Measurements from ENCODE around the gene FOXN1. TPM values are rescaled to one million over a fixed set of nuclear protein-coding genes. Genes with fewer than 3 reads are reported as not detected.

FOXN1 gene
- polyA plus RNA-seq, 1 of the 3 experiments (the other 2 are of a cell fraction), result not detected

- DNase-seq, result no peak
- no peaks in the 10 kb centered on the region for H3K9me2 ChIP-seq
- no peak overlapping the region for H2AFZ ChIP-seq (ENCODE audit: low read depth)
- H3K9ac ChIP-seq, result no peak overlapping the region
- H3K27me3 ChIP-seq (ENCODE audit: insufficient read depth), result no peaks in the 10 kb centered on the region
- H3F3A ChIP-seq (replicated peaks; ENCODE audit: insufficient read depth), result no peaks in the 10 kb centered on the region
- H4K20me1 ChIP-seq (ENCODE audit: insufficient read depth), result no peaks in the 10 kb centered on the region
- no peak overlapping the region for H3K27ac ChIP-seq (ENCODE audit: low read depth in 2 of 2, low read length in 1 of 2)
- peaks cover 45 to 49% of the 10 kb centered on the region in 2 experiments for H3K36me3 ChIP-seq (replicated peaks in 1 of 2; ENCODE audit: control insufficient read depth in 1 of 2, insufficient read depth in 2 of 2, low read length in 1 of 2)
- peaks cover 4% of the 10 kb centered on the region; the same call in 1 of the 2 replicates for H3K79me2 ChIP-seq (ENCODE audit: insufficient read depth)
- no peak overlapping the region for H3K4me3 ChIP-seq (ENCODE audit: low read depth in 2 of 2, low read length in 1 of 2)
- no peaks in the 10 kb centered on the region for H3K9me3 ChIP-seq
- POLR2A ChIA-PET, result no interaction called here
- TF ChIP-seq RXRA (IDR thresholded peaks at IDR 0.05; ENCODE audit: borderline replicate concordance, low read depth), result no peak
- TF ChIP-seq TCF12 (IDR thresholded peaks at IDR 0.05), result no peak
- TF ChIP-seq MEF2A (IDR thresholded peaks at IDR 0.05; ENCODE audit: borderline replicate concordance, low read depth), result no peak
- TF ChIP-seq MAX (IDR thresholded peaks at IDR 0.05; ENCODE audit: low read depth), result no peak
- no peak for TF ChIP-seq NRF1 (IDR thresholded peaks at IDR 0.05; ENCODE audit: low read depth, low read length)
- TF ChIP-seq, protein P1, sequence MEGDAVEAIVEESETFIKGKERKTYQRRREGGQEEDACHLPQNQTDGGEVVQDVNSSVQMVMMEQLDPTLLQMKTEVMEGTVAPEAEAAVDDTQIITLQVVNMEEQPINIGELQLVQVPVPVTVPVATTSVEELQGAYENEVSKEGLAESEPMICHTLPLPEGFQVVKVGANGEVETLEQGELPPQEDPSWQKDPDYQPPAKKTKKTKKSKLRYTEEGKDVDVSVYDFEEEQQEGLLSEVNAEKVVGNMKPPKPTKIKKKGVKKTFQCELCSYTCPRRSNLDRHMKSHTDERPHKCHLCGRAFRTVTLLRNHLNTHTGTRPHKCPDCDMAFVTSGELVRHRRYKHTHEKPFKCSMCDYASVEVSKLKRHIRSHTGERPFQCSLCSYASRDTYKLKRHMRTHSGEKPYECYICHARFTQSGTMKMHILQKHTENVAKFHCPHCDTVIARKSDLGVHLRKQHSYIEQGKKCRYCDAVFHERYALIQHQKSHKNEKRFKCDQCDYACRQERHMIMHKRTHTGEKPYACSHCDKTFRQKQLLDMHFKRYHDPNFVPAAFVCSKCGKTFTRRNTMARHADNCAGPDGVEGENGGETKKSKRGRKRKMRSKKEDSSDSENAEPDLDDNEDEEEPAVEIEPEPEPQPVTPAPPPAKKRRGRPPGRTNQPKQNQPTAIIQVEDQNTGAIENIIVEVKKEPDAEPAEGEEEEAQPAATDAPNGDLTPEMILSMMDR (IDR thresholded peaks at IDR 0.05), result no peak
- no peak for TF ChIP-seq FOXJ3 (CRISPR knock-in tag; IDR thresholded peaks at IDR 0.05)
- TF ChIP-seq GABPA (IDR thresholded peaks at IDR 0.05; ENCODE audit: low read depth), result no peak
- TF ChIP-seq, protein P2, sequence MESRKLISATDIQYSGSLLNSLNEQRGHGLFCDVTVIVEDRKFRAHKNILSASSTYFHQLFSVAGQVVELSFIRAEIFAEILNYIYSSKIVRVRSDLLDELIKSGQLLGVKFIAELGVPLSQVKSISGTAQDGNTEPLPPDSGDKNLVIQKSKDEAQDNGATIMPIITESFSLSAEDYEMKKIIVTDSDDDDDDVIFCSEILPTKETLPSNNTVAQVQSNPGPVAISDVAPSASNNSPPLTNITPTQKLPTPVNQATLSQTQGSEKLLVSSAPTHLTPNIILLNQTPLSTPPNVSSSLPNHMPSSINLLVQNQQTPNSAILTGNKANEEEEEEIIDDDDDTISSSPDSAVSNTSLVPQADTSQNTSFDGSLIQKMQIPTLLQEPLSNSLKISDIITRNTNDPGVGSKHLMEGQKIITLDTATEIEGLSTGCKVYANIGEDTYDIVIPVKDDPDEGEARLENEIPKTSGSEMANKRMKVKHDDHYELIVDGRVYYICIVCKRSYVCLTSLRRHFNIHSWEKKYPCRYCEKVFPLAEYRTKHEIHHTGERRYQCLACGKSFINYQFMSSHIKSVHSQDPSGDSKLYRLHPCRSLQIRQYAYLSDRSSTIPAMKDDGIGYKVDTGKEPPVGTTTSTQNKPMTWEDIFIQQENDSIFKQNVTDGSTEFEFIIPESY (IDR thresholded peaks at IDR 0.05; ENCODE audit: borderline replicate concordance, low read depth), result no peak
- TF ChIP-seq FOXM1 (IDR thresholded peaks at IDR 0.05; ENCODE audit: low read depth), result no peak
- H3K4me1 ChIP-seq (ENCODE audit: control insufficient read depth in 1 of 2, insufficient read depth in 2 of 2, low read depth in 1 of 2, low read length in 1 of 2), result no peaks in the 10 kb centered on the region
- H3K4me2 ChIP-seq, result no peak overlapping the region
- CTCF ChIA-PET, result interaction anchor here (1.5 kb wide), 1 partner anchor 27 kb away, joined by 4 read pairs; the partner anchor contains the start of gene RSKR
- WGBS (ENCODE audit: low lambda C conversion rate), result 94% methylated on average over 3 of the region's 3 CpGs
Measured at GRCh38 chr17:28585851-28586250, 79.7 kb downstream of the FOXN1 start.

Other genes starting within 250 kb of the FOXN1 start
- 8.6 and 11.4 TPM in 2 replicates for gene TMEM97, start 187.1 kb upstream of the FOXN1 start, polyA plus RNA-seq (2012; rRNA removed)
- 73.9 and 75.6 TPM in 2 replicates for gene IFT20, start 170.9 kb upstream of the FOXN1 start, polyA plus RNA-seq (2012; rRNA removed)
- gene TNFAIP1, start 170.6 kb upstream of the FOXN1 start, polyA plus RNA-seq (2012; rRNA removed), result 52.0 and 58.0 TPM in 2 replicates
- 96.1 and 98.1 TPM in 2 replicates for gene POLDIP2, start 148.8 kb upstream of the FOXN1 start, polyA plus RNA-seq (2012; rRNA removed)
- not detected in 2 replicates for gene SEBOX, start 141.1 kb upstream of the FOXN1 start, polyA plus RNA-seq (2012; rRNA removed)
- 1.2 and 1.6 TPM in 2 replicates for gene VTN, start 136.0 kb upstream of the FOXN1 start, polyA plus RNA-seq (2012; rRNA removed)
- 17.4 and 17.9 TPM in 2 replicates for gene SARM1, start 134.7 kb upstream of the FOXN1 start, polyA plus RNA-seq (2012; rRNA removed)
- 4.2 and 4.3 TPM in 2 replicates for gene SLC46A1, start 100.1 kb upstream of the FOXN1 start, polyA plus RNA-seq (2012; rRNA removed)
- gene SLC13A2, start 32.7 kb upstream of the FOXN1 start, polyA plus RNA-seq (2012; rRNA removed), result not detected in 2 replicates
- gene UNC119, start 46.3 kb downstream of the FOXN1 start, polyA plus RNA-seq (2012; rRNA removed), result 89.9 and 106 TPM in 2 replicates
- 54.9 and 78.5 TPM in 2 replicates for gene PIGS, start 65.2 kb downstream of the FOXN1 start, polyA plus RNA-seq (2012; rRNA removed)
- gene ALDOC, start 70.5 kb downstream of the FOXN1 start, polyA plus RNA-seq (2012; rRNA removed), result 10.1 and 10.3 TPM in 2 replicates
- gene SPAG5, start 92.7 kb downstream of the FOXN1 start, polyA plus RNA-seq (2012; rRNA removed), result 36.5 and 42.3 TPM in 2 replicates
- 7.9 and 13.1 TPM in 2 replicates for gene RSKR, start 107.8 kb downstream of the FOXN1 start, polyA plus RNA-seq (2012; rRNA removed)
- gene BLTP2, start 138.8 kb downstream of the FOXN1 start, polyA plus RNA-seq (2012; rRNA removed), result 46.4 and 77.8 TPM in 2 replicates
- gene SDF2, start 155.6 kb downstream of the FOXN1 start, polyA plus RNA-seq (2012; rRNA removed), result 108 and 114 TPM in 2 replicates
- 26.7 and 26.9 TPM in 2 replicates for gene SUPT6H, start 155.9 kb downstream of the FOXN1 start, polyA plus RNA-seq (2012; rRNA removed)
- gene PROCA1, start 205.5 kb downstream of the FOXN1 start, polyA plus RNA-seq (2012; rRNA removed), result 6.4 and 7.1 TPM in 2 replicates
- gene RAB34, start 211.5 kb downstream of the FOXN1 start, polyA plus RNA-seq (2012; rRNA removed), result 0.06 and 0.18 TPM in 2 replicates
- gene RPL23A, start 213.6 kb downstream of the FOXN1 start, polyA plus RNA-seq (2012; rRNA removed), result 1,147 and 1,359 TPM in 2 replicates
- gene TLCD1, start 219.9 kb downstream of the FOXN1 start, polyA plus RNA-seq (2012; rRNA removed), result 18.3 and 21.6 TPM in 2 replicates
- gene NEK8, start 222.4 kb downstream of the FOXN1 start, polyA plus RNA-seq (2012; rRNA removed), result 6.0 and 11.0 TPM in 2 replicates
- gene TRAF4, start 237.7 kb downstream of the FOXN1 start, polyA plus RNA-seq (2012; rRNA removed), result 95.7 and 104 TPM in 2 replicates